Left lobe of liver (tissue), 2 donors: ENCODE data around the gene C1RL. TPM values are rescaled to one million over a fixed set of nuclear protein-coding genes. Genes with fewer than 3 reads are reported as not detected.

Source experiments
- ATAC-seq: fragments of 200-7000 bp; cut with Tn5 transposase; one replicate; pipeline ENCODE4 v1.9.1; 2020; ENCODE audit warnings: mild to moderate bottlenecking, moderate library complexity
- DNase-seq: peaks from one replicate; pipeline ENCODE4 v3.0.0-alpha.2; 2020; ENCODE audit warnings: low spot score
- total RNA-seq: library from RNA; stranded (reverse); gene quantifications from one replicate; pipeline ENCODE4 v1.2.1, GENCODE V29; 2021
- donor health status: DM: no; HTN: no; CAD: no; lungs with moderate emphysema.
- donor health status: DM: no; HTN: yes; CAD: no.

Gene C1RL
- total RNA-seq, 1 donor from 2014 or later: 243 TPM

GRCh38 chr12:7096006-7096932 is 12.7 kb downstream of the C1RL start:
- DNase-seq (peak; percentile 44), ATAC-seq (no peak)

GRCh38 chr12:7093892-7094291 is 15.1 kb downstream of the C1RL start:
- DNase-seq (peak; percentile 50), ATAC-seq (peak; percentile 12)

GRCh38 chr12:7093486-7093885 is 15.5 kb downstream of the C1RL start:
- DNase-seq: peak; percentile 43
- no peak for ATAC-seq

GRCh38 chr12:7092986-7093460 is 16.0 kb downstream of the C1RL start:
- DNase-seq (no peak), ATAC-seq (no peak)

GRCh38 chr12:7092229-7092985 is 16.6 kb downstream of the C1RL start, which contains the start of gene C1R:
Gene C1R (minus strand): TSS chr12:7092445. CDS start chr12:7092388, 57 bp downstream.
- DNase-seq (peak; percentile 85), ATAC-seq (peak; percentile 62)

GRCh38 chr12:7091660-7092228 is 17.3 kb downstream of the C1RL start:
- peak; percentile 89 for DNase-seq
- peak; percentile 68 for ATAC-seq

- DNase-seq (peak; percentile 45), ATAC-seq (no peak)
Measured at GRCh38 chr12:7091171-7091570, 17.8 kb downstream of the C1RL start.

GRCh38 chr12:7090222-7090998 is 18.6 kb downstream of the C1RL start:
- ATAC-seq (peak; percentile 7), DNase-seq (peak; percentile 45)

- DNase-seq (no peak), ATAC-seq (peak; percentile 9)
Measured at GRCh38 chr12:7089196-7089871, 19.7 kb downstream of the C1RL start.

- DNase-seq (no peak), ATAC-seq (no peak)
Measured at GRCh38 chr12:7083125-7083524, 25.9 kb downstream of the C1RL start.

GRCh38 chr12:7081037-7081436 is 28.0 kb downstream of the C1RL start:
- ATAC-seq (peak; percentile 72), DNase-seq (peak; percentile 82)

GRCh38 chr12:7079826-7080125 is 29.2 kb downstream of the C1RL start:
- ATAC-seq (peak; percentile 22), DNase-seq (no peak)

- ATAC-seq: no peak
Measured at GRCh38 chr12:7078163-7078562, 30.9 kb downstream of the C1RL start.

GRCh38 chr12:7076493-7076892 is 32.5 kb downstream of the C1RL start:
- DNase-seq: peak; percentile 35
- ATAC-seq: no peak

More at GRCh38 chr12:7078163-7078562, 30.9 kb downstream of the C1RL start:
- no peak for DNase-seq

GRCh38 chr12:7075939-7076338 is 33.1 kb downstream of the C1RL start:
- no peak for DNase-seq
- ATAC-seq: no peak

- ATAC-seq (no peak), DNase-seq (no peak)
Measured at GRCh38 chr12:7075518-7075917, 33.5 kb downstream of the C1RL start.

- no peak for ATAC-seq
- no peak for DNase-seq
Measured at GRCh38 chr12:7073946-7074345, 35.1 kb downstream of the C1RL start.

- ATAC-seq: no peak
- DNase-seq: no peak
Measured at GRCh38 chr12:7072554-7072953, 36.5 kb downstream of the C1RL start.

- peak; percentile 77 for DNase-seq
Measured at GRCh38 chr12:7072035-7072434, 37.0 kb downstream of the C1RL start.

GRCh38 chr12:7069386-7069785 is 39.6 kb downstream of the C1RL start:
- DNase-seq: no peak
- no peak for ATAC-seq

More at GRCh38 chr12:7072035-7072434, 37.0 kb downstream of the C1RL start:
- peak; percentile 61 for ATAC-seq
